GM10266 (cell line): ENCODE results near the gene IFNA8.

ENCODE experiments used
- DNase-seq: peaks from one replicate; pipeline ENCODE4 v3.0.0; 2012; ENCODE audit errors: extremely low spot score
- CTCF ChIP-seq: IDR thresholded peaks from 2 replicates; pipeline ENCODE4 v1.5.1; 2012; ENCODE audit warnings: mild to moderate bottlenecking, low read depth; ENCODE audit not compliant: control insufficient read depth, insufficient read depth; ENCODE audit errors: missing control alignments

The IFNA8 gene

GRCh38 chr9:21412107-21412506, 3.2 kb downstream of the IFNA8 start:
- no peak for TF ChIP-seq CTCF

GRCh38 chr9:21413151-21413550, 4.2 kb downstream of the IFNA8 start:
- TF ChIP-seq CTCF = no peak
- DNase-seq = no peak

More at GRCh38 chr9:21412107-21412506, 3.2 kb downstream of the IFNA8 start:
- no peak for DNase-seq

GRCh38 chr9:21413624-21414023, 4.7 kb downstream of the IFNA8 start:
- TF ChIP-seq CTCF = peak; percentile 56
- no peak for DNase-seq

- no peak for DNase-seq
- TF ChIP-seq CTCF = no peak
Measured at GRCh38 chr9:21414220-21414940, 5.5 kb downstream of the IFNA8 start.

GRCh38 chr9:21415493-21416267, 6.8 kb downstream of the IFNA8 start:
- DNase-seq = no peak
- TF ChIP-seq CTCF = no peak

- no peak for DNase-seq
- TF ChIP-seq CTCF = no peak
Measured at GRCh38 chr9:21428235-21428634, 19.3 kb downstream of the IFNA8 start.

- no peak for DNase-seq
- no peak for TF ChIP-seq CTCF
Measured at GRCh38 chr9:21429191-21429590, 20.3 kb downstream of the IFNA8 start.
